Measurements from ENCODE around the gene DDAH1. TPM values are rescaled to one million over a fixed set of nuclear protein-coding genes. Genes with fewer than 3 reads are reported as not detected.
"Not testable (repeated sequence)": the region's sequence is repeated elsewhere in the genome, so short reads cannot be mapped to it uniquely, and the experiment has no call there.

DDAH1 gene
- total RNA-seq: 10 to 100 TPM; 10.1 to 15.6 TPM
- long read RNA-seq, partial matches to known transcripts: 0 of 2 reads
- long read RNA-seq, other reads (novel, unspliced or antisense): 1 of 2 reads

GRCh38 chr1:85465099-85465785, at the start of gene DDAH1:
DDAH1 (minus strand) TSS chr1:85465159; CDS start chr1:85465045, 114 bp downstream.
- intact Hi-C loops (cut with DNase I): no loop called here
- ATAC-seq (peak; percentile 91 to 92), DNase-seq (peak; percentile 65)

- intact Hi-C loops (cut with DNase I); ATAC-seq; DNase-seq: not testable (repeated sequence)
These were observed 49.0 kb upstream of the DDAH1 start for GRCh38 chr1:85513998-85514397.

DNA sequence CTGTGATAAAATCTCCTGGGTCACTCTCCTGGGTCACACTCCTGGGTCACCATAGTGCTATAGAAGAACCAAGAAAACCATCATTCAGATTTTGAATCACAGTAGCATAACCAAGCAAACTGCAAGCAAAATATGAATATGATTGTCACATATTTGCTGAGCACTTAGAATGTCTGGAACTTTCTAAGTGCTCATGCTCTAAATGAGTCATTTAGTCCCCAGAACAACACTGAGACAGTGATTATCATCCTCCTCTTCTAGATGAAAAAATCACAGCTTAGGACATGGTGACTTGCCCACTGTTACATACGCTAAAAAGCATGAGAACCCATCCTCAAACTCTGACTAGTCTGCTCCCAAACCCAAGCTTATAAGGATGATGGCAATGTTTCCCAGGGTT, 39.5 kb upstream of the DDAH1 start:
- ATAC-seq (no peak), DNase-seq (no peak)
- intact Hi-C loops (cut with DNase I): loop anchor here (5.0 kb wide), 2 partner anchors 188 to 197 kb away; no protein-coding TSS in a partner anchor

DNA sequence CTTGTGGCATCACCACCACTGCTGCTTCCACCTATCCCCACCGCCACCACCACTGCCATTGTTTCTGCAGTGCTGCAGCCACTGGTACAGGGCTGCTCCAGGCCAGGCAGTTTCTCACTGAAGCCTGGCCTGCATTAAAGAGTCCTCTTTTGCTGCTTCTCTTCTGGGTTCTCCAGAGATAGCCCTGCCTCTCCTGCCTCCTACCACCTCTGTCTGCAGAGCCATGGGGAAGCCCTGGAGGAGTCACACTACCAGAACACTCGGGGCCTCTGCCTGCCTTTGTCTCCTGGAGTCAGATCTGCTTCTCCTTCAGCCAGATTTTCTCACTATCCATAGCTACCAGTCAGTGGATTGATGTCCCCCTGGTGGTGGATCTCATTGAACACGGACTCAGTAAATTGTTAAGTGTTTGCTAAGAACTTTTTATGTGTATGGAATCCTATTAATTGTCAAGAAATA, 37.7 kb upstream of the DDAH1 start:
- peak; percentile 37 for DNase-seq
- peak; percentile 75 to 93 for ATAC-seq
- intact Hi-C loops (cut with DNase I): loop anchor here (1.0 to 5.0 kb wide), 3 partner anchors 190 to 195 kb away; no protein-coding TSS in a partner anchor

GRCh38 chr1:85502171-85502570, 37.2 kb upstream of the DDAH1 start:
- no peak for DNase-seq
- ATAC-seq: peak in 1 of 2 donors; percentile 14
- intact Hi-C loops (cut with DNase I): loop anchor here (1.0 to 5.0 kb wide), 3 partner anchors 190 to 195 kb away; no protein-coding TSS in a partner anchor

DNA sequence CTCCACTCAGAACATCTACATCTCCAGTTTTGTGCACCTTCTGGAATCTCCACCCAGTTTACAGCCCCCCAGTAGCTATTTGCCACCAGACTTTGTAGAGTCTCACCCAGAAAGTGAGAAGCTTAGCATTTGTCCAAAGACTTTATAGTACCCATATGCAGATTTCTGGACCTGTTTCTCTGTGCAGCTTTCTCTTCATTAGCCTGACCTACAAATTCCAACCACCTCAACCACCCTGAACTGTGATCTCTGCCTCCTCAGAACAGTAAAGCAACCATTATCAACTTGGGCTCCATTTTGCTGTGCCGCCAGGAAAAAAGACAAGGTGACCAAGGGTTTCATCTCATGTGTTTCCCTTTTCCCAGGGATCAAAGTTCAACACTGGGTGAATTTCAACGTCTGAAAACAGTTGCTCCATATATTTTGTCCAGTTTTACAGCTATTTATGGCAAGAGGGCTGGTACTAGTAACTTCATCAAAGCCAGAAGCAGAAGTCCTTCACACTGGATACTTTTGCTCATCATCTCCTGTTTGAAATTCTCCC, 36.5 kb upstream of the DDAH1 start:
- intact Hi-C loops (cut with DNase I): loop anchor here (5.0 kb wide), 2 partner anchors 191 to 194 kb away; no protein-coding TSS in a partner anchor
- no peak for ATAC-seq
- no peak for DNase-seq

GRCh38 chr1:85496941-85497582, 32.1 kb upstream of the DDAH1 start:
- ATAC-seq: no peak
- intact Hi-C loops (cut with DNase I): no loop called here

DNA sequence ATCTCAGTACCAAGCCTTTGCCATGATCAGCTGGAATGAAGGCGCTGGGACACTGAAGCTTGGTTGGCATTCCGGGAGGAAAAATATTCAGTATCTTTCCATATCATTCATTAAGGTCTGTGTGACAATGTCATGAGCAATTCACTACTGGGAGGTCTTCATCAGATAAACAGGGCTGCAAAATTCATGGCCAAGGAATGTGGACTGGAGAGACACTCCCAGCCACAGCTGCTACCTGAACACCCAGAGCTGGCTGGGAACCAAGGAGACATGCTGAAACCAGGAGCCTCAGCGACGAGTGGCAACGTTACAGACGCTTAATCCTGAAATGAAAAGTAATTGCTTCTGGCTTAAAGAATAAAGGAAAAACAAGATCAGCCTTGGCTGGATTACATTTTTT, 30.6 kb upstream of the DDAH1 start:
- no peak for ATAC-seq
- intact Hi-C loops (cut with DNase I): no loop called here
- DNase-seq: no peak

More at GRCh38 chr1:85496941-85497582, 32.1 kb upstream of the DDAH1 start:
- no peak for DNase-seq

DNA sequence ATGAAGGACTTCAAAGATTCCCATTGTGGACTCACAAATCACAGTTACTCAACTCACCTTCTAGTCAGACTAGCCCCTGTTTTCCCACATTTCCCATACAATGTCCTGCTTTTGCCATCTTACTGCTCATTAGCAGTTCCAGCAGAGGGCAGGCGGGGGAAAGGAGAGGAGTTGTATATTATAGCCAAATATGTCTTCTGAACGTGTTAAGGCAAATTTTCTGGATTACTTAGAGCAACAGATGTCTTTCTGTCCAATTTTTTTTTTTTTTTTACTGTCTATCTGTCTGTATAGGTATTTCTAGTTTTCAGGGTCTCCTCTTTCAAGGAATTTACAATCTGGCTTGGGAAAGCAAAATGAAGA, 29.9 kb upstream of the DDAH1 start:
- intact Hi-C loops (cut with DNase I): no loop called here
- peak in 1 of 2 donors; percentile 47 for ATAC-seq

GRCh38 chr1:85494074-85494903, 29.3 kb upstream of the DDAH1 start:
- DNase-seq (no peak), ATAC-seq (no peak)
- intact Hi-C loops (cut with DNase I): no loop called here

More for the DNA sequence above, 29.9 kb upstream of the DDAH1 start:
- no peak for DNase-seq

GRCh38 chr1:85490270-85490985, 25.5 kb upstream of the DDAH1 start:
- DNase-seq (no peak), ATAC-seq (no peak)
- intact Hi-C loops (cut with DNase I): no loop called here

- intact Hi-C loops (cut with DNase I): no loop called here
- DNase-seq (no peak), ATAC-seq (no peak)
These were observed 23.2 kb upstream of the DDAH1 start for GRCh38 chr1:85488126-85488525.

DNA sequence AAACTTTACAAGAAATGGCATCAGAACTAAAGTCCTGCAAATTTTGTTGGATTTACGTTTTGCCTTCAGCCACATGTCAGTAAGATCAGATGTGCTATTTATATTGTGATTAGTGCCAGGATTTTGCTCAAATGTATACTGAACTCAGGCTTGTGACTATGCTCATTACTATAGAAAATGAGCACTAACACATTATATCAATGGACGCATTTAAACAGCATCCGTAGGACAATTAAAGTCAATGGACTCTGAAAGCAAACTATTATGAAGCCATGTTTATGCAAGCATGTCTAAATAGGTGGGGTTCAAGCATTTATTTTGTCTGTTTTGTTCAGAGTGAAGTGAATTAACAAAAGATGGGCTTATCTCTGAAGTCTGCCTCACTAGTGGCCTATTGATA, 20.6 kb upstream of the DDAH1 start:
- no peak for ATAC-seq
- DNase-seq: no peak
- intact Hi-C loops (cut with DNase I): no loop called here

DNA sequence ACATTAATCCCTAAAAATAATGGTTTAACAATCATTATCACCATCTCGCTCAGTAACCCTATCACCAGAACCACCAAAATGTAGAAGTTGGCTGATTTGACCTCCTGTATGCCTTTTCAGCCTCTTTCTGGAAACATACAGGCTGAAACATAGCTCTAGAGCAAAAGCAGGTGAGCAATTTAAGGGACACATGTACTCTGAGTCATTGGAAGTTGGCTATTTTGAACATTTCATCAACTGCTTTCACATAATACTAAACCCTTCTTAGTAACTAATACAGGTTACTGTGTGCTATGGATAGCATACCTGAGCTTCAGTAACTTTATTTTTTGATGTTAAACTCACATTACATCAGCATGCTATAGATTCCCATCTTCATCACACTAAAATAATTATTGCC, 19.8 kb upstream of the DDAH1 start:
- intact Hi-C loops (cut with DNase I): no loop called here
- DNase-seq (no peak), ATAC-seq (no peak)

DNA sequence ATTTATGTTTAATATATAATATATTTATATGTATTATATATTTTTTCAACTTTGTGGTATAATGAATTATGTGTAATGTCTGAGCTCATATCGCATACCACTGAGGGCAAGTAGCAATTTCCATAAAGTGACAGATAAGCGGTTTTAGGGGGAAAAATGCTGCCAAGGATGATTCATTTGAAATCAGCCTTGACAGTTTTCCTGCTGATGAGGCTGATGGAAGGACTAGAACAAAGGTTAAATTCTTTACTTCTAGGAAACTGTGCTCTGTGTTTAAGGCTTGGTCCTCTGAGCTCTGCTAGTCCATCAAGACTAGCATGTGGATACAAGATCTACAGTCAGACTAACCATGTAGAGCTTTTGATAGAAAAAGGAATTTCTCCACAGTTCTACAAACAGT, 19.3 kb upstream of the DDAH1 start:
- intact Hi-C loops (cut with DNase I): no loop called here
- DNase-seq: no peak
- ATAC-seq: no peak

DNA sequence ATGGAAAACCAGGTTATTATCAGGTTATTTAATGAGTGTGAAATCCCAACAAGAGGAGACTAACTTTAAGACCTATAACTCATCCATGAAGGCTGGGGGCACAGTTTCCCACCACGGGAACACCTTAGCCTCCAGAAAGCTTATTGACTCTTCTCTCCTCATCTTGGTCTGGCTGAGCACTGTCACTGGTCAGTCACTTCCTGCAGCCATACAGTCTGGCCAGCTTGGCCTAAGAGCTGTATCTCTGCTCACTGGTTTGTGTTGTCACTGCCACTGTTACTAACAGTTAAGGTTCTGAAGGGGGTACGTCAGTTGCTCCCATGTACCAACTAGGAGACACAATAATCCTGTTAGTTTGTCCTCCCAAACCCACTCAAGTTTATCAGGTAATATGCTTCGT, 16.7 kb upstream of the DDAH1 start:
- ATAC-seq (no peak), DNase-seq (no peak)
- intact Hi-C loops (cut with DNase I): no loop called here

DNA sequence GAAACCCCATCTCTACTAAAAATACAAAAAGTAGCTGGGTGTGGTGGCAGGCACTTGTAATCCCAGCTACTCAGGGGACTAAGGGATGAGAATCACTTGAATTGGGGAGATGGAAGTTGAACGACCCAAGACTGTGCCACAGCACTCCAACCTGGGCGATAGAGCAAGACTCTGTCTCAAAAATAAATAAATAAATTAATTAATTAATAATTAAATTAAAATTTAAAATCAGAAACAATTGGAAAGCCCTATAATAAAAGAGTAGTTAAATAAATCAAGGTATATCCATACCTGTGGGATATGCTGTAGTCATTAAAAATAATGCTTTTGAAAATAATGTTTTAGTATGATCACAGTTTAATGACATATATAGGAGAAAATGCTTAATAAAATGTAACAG, 15.6 kb upstream of the DDAH1 start:
- intact Hi-C loops (cut with DNase I): no loop called here
- DNase-seq: no peak
- ATAC-seq: no peak

DNA sequence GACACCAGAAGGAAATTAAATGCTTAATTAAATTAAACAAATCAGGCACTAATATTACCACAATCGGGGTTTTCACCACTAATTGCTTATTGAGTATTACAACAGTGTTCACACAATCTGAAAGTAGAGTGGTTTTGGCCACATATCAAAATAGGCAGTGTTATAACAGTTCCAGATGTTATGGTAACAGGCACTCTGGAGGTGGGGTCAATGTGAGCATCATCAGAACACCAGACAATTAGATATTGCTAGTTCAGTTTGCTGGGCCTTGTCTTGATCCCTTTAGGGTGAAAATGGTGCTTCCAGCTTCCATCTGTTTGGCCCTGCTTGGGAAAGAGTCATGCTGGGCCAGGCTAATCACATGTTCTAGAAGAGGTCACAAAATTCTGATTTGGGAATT, 14.5 kb upstream of the DDAH1 start:
- DNase-seq: no peak
- intact Hi-C loops (cut with DNase I): no loop called here
- no peak for ATAC-seq

- intact Hi-C loops (cut with DNase I): no loop called here
- ATAC-seq: no peak
- DNase-seq: no peak
These were observed 13.4 kb upstream of the DDAH1 start for GRCh38 chr1:85478366-85478765.
